ENCODE measurements around the gene CTLA4. TPM values are rescaled to one million over a fixed set of nuclear protein-coding genes. Genes with fewer than 3 reads are reported as not detected.

The CTLA4 gene
- total RNA-seq, 2 experiments from 2014 or later: 245 to 254 TPM

DNA sequence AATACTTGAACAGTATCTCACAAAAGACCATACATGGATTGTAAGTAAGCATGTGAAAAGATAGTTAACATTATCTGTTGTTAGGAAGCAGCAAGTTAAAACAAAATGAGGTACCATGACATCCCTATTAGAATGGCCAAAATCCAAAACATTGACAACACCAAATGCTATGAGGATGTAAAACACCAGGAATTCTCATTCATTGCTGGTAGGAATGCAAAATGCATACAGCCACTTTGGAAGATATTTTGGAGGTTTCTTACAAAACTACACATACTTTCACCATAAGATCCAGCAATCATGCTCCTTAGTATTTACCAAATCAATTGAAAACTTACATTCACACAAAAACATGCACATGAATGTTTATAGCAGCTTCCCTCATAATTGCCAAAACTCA is 38.1 kb downstream of the CTLA4 start:
- ChIA-PET CTCF (interaction anchor here (2.2 kb wide), 1 partner anchor 12 kb away, joined by 5 read pairs; no protein-coding TSS in a partner anchor), POLR2A (no interaction called here)
- peaks cover 25% of the 10 kb centered on the region for H3K9me3 Mint-ChIP-seq
- peaks cover 22% of the 10 kb centered on the region for H3K36me3 Mint-ChIP-seq
- no peak for DNase-seq
- H3K4me3 Mint-ChIP-seq: no peak overlapping the region
- H3K4me1 Mint-ChIP-seq (ENCODE audit: low read depth): peaks cover 29% of the 10 kb centered on the region
- H3K27me3 Mint-ChIP-seq: peaks cover 1% of the 10 kb centered on the region
- H3K27ac Mint-ChIP-seq: no peak overlapping the region
- intact Hi-C loops (cut with micrococcal nuclease): no loop called here

DNA sequence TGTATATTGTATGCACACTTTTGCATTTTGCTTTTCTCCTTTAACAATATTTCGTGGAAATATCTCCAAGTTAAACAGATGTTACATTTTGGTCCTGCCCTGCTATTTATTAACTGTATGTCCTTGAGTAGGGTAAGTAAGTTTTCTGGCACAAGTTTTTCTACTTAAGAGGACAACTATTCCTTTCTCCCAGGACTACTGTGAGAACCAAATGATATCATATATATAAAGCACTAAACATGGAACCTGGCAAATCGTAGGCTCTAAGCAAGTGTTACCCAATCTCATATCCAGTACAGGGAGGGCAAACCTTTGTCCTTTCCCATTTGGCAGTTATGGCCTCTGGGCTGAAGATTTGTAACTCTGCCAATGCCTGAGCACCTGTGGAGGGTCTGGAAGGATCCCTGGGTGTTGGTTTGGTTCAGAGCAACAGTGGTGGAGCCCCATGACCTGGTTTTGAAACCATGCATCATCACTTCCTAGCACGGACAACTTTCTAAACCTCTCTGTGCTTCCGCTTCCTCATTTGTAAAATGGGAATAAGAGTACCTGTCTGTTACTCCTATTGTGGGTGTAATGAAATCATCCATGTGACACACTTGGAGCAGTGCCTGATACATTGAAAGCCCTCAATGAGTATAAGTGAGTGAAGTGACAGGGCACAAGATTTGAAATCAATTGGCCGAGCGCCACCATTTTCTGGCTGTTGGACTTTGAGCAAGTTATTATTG is 40.7 kb downstream of the CTLA4 start:
- H3K4me3 Mint-ChIP-seq: no peak overlapping the region
- CTCF ChIA-PET: interaction anchor here (1.6 to 2.3 kb wide), 2 partner anchors 10 to 127 kb away, joined by 5 to 15 read pairs; no protein-coding TSS in a partner anchor
- peaks cover 29% of the 10 kb centered on the region for H3K4me1 Mint-ChIP-seq (ENCODE audit: low read depth)
- POLR2A ChIA-PET: interaction anchor here (1.7 to 2.2 kb wide), 3 partner anchors 34 to 93 kb away, joined by 9 to 27 read pairs (median 9); no protein-coding TSS in a partner anchor
- peak overlapping the region; percentile 59 for H3K27ac Mint-ChIP-seq
- peaks cover 3% of the 10 kb centered on the region for H3K27me3 Mint-ChIP-seq
- peaks cover 3% of the 10 kb centered on the region for H3K9me3 Mint-ChIP-seq
- intact Hi-C loops (cut with micrococcal nuclease): loop anchor here (1.0 to 2.0 kb wide), 6 partner anchors 21 to 423 kb away; no protein-coding TSS in a partner anchor
- DNase-seq: peak; percentile 39
- H3K36me3 Mint-ChIP-seq: peaks cover 4% of the 10 kb centered on the region

DNA sequence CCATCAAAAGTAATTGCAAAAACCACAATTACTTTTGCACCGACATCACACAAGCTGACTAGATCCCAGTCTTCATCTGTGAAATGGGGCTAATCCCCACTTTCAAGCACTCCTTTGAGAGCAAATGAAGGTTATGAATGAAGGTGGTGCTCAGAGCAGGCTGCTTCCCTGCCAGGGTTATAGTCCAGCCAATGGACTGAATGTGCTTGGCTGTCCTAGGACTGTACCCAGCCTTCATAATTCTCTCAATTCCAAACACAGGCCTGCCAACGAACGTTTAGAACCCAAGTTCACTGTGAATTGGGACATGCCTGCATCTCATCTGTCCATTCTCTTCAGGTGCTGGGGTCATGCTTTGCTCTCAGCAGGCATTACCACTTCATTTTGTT is 41.2 kb downstream of the CTLA4 start:
- peaks cover 1% of the 10 kb centered on the region for H3K36me3 Mint-ChIP-seq
- DNase-seq: no peak
- intact Hi-C loops (cut with micrococcal nuclease): loop anchor here (1.0 to 2.0 kb wide), 8 partner anchors 22 to 424 kb away; no protein-coding TSS in a partner anchor
- no peak overlapping the region for H3K4me3 Mint-ChIP-seq
- H3K27me3 Mint-ChIP-seq: peaks cover 3% of the 10 kb centered on the region
- H3K4me1 Mint-ChIP-seq (ENCODE audit: low read depth): peaks cover 29% of the 10 kb centered on the region
- no peaks in the 10 kb centered on the region for H3K9me3 Mint-ChIP-seq
- ChIA-PET CTCF (interaction anchor here (0.7 to 2.5 kb wide), 20 partner anchors 11 to 424 kb away, joined by 3 to 26 read pairs (median 8); partner anchors contain the start of gene CTLA4), POLR2A (interaction anchor here (0.9 to 2.2 kb wide), 7 partner anchors 11 to 94 kb away, joined by 3 to 27 read pairs (median 9); partner anchors contain the start of gene CTLA4)
- H3K27ac Mint-ChIP-seq: peak overlapping the region; percentile 59

DNA sequence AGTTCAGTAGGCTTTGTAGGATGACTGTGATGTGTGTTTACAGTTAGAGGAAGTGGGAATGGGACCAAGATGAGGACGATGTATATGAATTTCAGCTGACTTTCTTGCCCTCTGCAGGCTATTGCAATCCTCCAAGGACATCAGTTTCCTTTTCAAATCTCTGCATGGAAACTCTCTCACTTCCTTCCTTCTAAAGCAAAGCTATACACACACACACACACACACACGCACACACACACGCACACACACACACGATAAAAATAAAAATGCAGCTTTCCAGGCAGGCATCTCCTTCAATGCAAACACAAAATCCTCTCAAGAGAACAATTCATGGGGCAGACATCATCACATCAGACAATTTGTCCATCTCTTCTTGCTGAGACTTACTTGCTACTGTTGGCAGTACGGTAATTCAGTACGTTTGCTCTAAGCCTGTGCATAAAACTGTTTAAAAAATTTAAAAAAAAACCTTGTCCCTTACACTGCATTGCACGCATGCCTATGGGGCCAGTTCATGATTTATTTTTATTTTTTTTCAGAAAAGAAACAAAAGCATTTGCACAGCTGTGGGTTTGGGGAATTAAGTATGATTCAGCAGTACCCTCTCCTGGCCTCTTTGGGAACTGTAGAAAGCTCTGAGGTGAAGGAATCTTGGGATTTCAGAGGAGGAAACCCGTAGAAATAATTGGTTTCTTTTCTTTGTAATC is 41.8 kb downstream of the CTLA4 start:
- H3K27ac Mint-ChIP-seq: peak overlapping the region; percentile 59
- H3K27me3 Mint-ChIP-seq: peaks cover 4% of the 10 kb centered on the region
- H3K36me3 Mint-ChIP-seq: peaks cover 1% of the 10 kb centered on the region
- ChIA-PET POLR2A (interaction anchor here (0.6 to 2.2 kb wide), 16 partner anchors 9 to 479 kb away, joined by 3 to 27 read pairs (median 6); partner anchors contain the start of genes CTLA4 and ICOS), CTCF (interaction anchor here (0.6 to 2.5 kb wide), 34 partner anchors 8 to 425 kb away, joined by 3 to 26 read pairs (median 6); partner anchors contain the start of gene CTLA4)
- DNase-seq: peak; percentile 42
- intact Hi-C loops (cut with micrococcal nuclease): loop anchor here (1.0 to 2.0 kb wide), 7 partner anchors 21 to 425 kb away; no protein-coding TSS in a partner anchor
- peaks cover 33% of the 10 kb centered on the region for H3K4me1 Mint-ChIP-seq (ENCODE audit: low read depth)
- H3K4me3 Mint-ChIP-seq: no peak overlapping the region
- no peaks in the 10 kb centered on the region for H3K9me3 Mint-ChIP-seq

DNA sequence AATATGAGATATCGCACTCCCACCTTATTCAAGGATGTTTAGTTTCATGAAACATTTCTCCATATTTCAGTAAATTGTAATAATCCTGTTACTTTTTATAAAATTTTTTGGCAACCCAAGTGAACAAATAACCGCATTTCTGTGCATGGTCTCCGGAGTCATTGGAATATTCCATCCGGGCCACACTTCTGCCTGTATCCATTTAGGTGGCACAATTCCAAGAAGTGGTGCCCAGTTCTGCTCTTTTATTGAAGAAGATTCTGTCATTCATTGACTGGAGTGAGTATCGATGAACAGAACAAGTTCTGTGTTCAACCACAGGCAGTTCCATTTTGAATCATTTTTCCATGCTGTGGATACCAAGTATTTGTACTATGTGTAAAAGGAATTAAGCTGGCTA is 42.4 kb downstream of the CTLA4 start:
- no peak overlapping the region for H3K27ac Mint-ChIP-seq
- POLR2A ChIA-PET: interaction anchor here (0.6 to 2.2 kb wide), 15 partner anchors 13 to 479 kb away, joined by 3 to 27 read pairs (median 6); partner anchors contain the start of genes CTLA4 and ICOS
- intact Hi-C loops (cut with micrococcal nuclease): loop anchor here (1.0 to 2.0 kb wide), 7 partner anchors 21 to 425 kb away; no protein-coding TSS in a partner anchor

DNA sequence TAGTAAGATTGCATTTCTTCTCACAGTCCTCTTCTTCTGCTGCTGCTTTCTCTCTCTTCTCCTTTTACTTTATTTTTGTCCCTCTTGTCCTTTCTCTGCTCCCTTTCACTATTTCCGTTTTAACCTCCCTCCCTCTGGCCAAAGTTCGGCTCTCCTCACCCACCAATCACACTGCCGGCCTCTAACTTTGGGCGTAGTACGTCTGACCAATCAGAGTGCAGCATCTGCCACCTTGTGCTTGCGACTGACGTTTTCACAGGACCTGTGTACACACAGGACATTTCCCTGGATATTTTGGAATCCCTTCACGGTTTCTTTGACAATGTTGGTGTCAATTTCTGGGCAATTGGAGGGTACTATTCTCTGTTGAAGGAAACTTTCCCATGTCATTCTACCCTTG is 46.4 kb downstream of the CTLA4 start:
- H3K27me3 Mint-ChIP-seq: peaks cover 3% of the 10 kb centered on the region
- ChIA-PET POLR2A (no interaction called here), CTCF (interaction anchor here (0.7 to 1.5 kb wide), 5 partner anchors 20 to 192 kb away, joined by 3 to 5 read pairs (median 4); no protein-coding TSS in a partner anchor)
- H3K9me3 Mint-ChIP-seq: no peaks in the 10 kb centered on the region
- no peaks in the 10 kb centered on the region for H3K36me3 Mint-ChIP-seq
- DNase-seq: no peak
- H3K4me3 Mint-ChIP-seq: peak overlapping the region; percentile 7
- H3K27ac Mint-ChIP-seq: no peak overlapping the region
- intact Hi-C loops (cut with micrococcal nuclease): no loop called here
- H3K4me1 Mint-ChIP-seq (ENCODE audit: low read depth): peaks cover 55% of the 10 kb centered on the region

More for the DNA sequence above, 42.4 kb downstream of the CTLA4 start:
- H3K4me1 Mint-ChIP-seq (ENCODE audit: low read depth): peaks cover 39% of the 10 kb centered on the region
- H3K27me3 Mint-ChIP-seq: peaks cover 4% of the 10 kb centered on the region
- no peaks in the 10 kb centered on the region for H3K36me3 Mint-ChIP-seq
- no peak for DNase-seq
- no peaks in the 10 kb centered on the region for H3K9me3 Mint-ChIP-seq
- CTCF ChIA-PET: interaction anchor here (0.6 to 2.5 kb wide), 36 partner anchors 8 to 425 kb away, joined by 3 to 26 read pairs (median 5); partner anchors contain the start of gene CTLA4
- H3K4me3 Mint-ChIP-seq: peak overlapping the region; percentile 39

DNA sequence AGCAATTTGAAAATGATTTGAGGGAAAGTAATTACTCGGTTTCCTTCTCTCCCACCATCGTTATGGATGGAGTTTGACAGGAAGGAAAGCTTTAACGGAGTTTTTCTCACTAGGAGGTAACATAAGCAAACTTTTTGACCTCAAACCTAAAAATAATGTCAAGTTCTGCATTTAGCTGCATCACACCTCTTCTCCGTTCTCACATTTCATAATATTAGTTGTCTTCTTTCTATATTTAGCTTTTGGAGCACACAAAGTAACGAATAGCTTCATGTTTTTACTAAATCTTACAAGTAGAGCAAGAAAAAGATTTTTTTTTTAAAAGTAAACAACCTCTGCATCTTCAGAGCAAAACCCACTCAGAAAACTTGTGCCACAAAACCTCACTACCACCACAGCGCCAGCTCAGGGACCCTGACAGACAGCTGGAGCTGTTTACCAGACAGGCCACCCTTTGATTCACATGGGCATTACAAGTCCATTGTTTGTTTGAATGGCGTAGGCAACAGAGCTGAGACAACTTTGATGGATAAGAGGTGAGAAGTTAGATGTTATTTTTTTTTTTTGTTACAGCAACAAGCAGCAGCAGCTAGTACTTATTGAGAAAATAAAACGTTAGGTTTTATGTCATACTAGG is 47.1 kb downstream of the CTLA4 start:
- DNase-seq: no peak
- ChIA-PET POLR2A (interaction anchor here (1.1 to 1.3 kb wide), 2 partner anchors 20 to 36 kb away, joined by 3 read pairs; no protein-coding TSS in a partner anchor), CTCF (interaction anchor here (0.7 to 1.5 kb wide), 7 partner anchors 14 to 264 kb away, joined by 3 to 5 read pairs (median 4); no protein-coding TSS in a partner anchor)
- H3K27me3 Mint-ChIP-seq: peaks cover 3% of the 10 kb centered on the region
- intact Hi-C loops (cut with micrococcal nuclease): no loop called here
- peak overlapping the region; percentile 9 for H3K4me3 Mint-ChIP-seq
- no peaks in the 10 kb centered on the region for H3K36me3 Mint-ChIP-seq
- H3K4me1 Mint-ChIP-seq (ENCODE audit: low read depth): peaks cover 48% of the 10 kb centered on the region
- H3K27ac Mint-ChIP-seq: no peak overlapping the region
- no peaks in the 10 kb centered on the region for H3K9me3 Mint-ChIP-seq

DNA sequence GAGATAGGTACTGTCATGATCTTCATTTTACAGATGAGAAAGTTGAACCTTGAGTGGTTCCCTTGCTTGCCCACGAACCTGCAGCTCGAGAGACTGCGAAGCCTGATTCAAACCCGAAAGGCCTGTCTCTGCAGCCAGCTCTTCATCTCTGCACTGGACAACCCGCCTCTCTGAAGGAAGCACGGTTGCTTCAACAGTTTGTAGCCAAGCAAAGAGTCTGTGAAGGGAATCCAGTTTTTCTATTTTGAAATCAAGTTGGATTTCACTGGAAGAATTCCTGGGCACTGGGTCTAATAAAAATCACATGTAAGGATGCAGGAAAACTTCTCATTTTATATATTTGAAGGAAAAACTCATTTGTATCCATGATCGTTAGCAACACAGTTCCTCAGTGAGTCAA is 47.7 kb downstream of the CTLA4 start:
- Mint-ChIP-seq H3K27ac (no peak overlapping the region), H3K27me3 (peaks cover 3% of the 10 kb centered on the region), H3K9me3 (no peaks in the 10 kb centered on the region), H3K36me3 (no peaks in the 10 kb centered on the region), H3K4me3 (peak overlapping the region; percentile 9), H3K4me1 (ENCODE audit: low read depth) (peaks cover 42% of the 10 kb centered on the region)
- intact Hi-C loops (cut with micrococcal nuclease): no loop called here
- CTCF ChIA-PET: interaction anchor here (0.8 to 1.5 kb wide), 3 partner anchors 13 to 263 kb away, joined by 3 to 5 read pairs (median 5); no protein-coding TSS in a partner anchor
- POLR2A ChIA-PET: interaction anchor here (0.5 to 1.3 kb wide), 3 partner anchors 19 to 35 kb away, joined by 3 read pairs; partner anchors contain the start of gene ICOS
- DNase-seq: no peak

DNA sequence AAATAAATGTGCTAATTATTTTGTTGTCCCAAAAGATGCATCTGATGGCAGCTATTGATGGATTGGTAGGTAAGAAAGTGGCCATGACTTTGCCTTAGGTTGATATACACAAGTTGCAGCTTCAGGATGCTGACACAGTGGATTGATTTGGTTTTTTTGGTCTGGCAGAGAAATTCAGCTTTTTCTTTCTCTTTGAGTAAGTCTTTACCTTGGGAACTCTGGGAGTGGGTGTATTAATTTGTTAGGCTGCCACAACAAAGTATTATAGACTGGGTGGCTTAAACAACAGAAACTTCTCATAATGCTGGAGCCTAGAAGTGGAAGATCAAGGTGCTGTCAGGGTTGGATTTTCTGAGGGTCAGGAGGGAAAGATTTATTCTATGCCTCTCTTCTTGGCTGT is 49.2 kb downstream of the CTLA4 start:
- ChIA-PET POLR2A (interaction anchor here (1.0 kb wide), 2 partner anchors 18 to 62 kb away, joined by 3 read pairs; no protein-coding TSS in a partner anchor), CTCF (interaction anchor here (3.3 kb wide), 1 partner anchor 12 kb away, joined by 26 read pairs; no protein-coding TSS in a partner anchor)
- H3K4me1 Mint-ChIP-seq (ENCODE audit: low read depth): peaks cover 39% of the 10 kb centered on the region
- no peak overlapping the region for H3K4me3 Mint-ChIP-seq
- H3K36me3 Mint-ChIP-seq: no peaks in the 10 kb centered on the region
- no peak overlapping the region for H3K27ac Mint-ChIP-seq
- peaks cover 3% of the 10 kb centered on the region for H3K27me3 Mint-ChIP-seq
- no peak for DNase-seq
- intact Hi-C loops (cut with micrococcal nuclease): no loop called here
- H3K9me3 Mint-ChIP-seq: no peaks in the 10 kb centered on the region

DNA sequence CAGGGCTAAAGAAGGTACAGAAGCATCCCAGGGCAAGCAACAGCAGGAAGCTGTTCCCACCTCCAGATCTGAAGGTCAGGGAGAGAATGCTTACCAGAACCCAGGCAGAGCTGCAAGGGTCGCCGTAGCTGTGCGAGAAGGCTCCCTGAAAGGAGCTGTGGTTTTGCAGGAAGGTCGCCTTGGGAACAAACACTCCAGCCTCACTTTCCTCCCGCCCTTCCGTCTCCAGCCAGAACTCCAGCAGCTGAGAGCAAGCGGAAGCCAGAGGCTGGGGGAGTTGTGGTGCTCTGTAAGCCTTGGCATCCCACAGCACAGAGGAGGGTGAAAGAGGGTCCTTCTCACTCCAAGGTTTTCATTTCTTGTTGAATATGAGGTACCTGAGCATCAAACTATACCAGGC is 50.7 kb downstream of the CTLA4 start:
- Mint-ChIP-seq H3K27me3 (peaks cover 3% of the 10 kb centered on the region), H3K9me3 (no peaks in the 10 kb centered on the region), H3K27ac (no peak overlapping the region), H3K36me3 (no peaks in the 10 kb centered on the region), H3K4me3 (no peak overlapping the region), H3K4me1 (ENCODE audit: low read depth) (peaks cover 39% of the 10 kb centered on the region)
- intact Hi-C loops (cut with micrococcal nuclease): no loop called here
- CTCF ChIA-PET: interaction anchor here (0.8 to 3.3 kb wide), 2 partner anchors 11 to 16 kb away, joined by 3 to 26 read pairs; no protein-coding TSS in a partner anchor
- POLR2A ChIA-PET: interaction anchor here (0.7 to 1.4 kb wide), 3 partner anchors 45 to 267 kb away, joined by 3 to 7 read pairs (median 4); no protein-coding TSS in a partner anchor
- DNase-seq: no peak

DNA sequence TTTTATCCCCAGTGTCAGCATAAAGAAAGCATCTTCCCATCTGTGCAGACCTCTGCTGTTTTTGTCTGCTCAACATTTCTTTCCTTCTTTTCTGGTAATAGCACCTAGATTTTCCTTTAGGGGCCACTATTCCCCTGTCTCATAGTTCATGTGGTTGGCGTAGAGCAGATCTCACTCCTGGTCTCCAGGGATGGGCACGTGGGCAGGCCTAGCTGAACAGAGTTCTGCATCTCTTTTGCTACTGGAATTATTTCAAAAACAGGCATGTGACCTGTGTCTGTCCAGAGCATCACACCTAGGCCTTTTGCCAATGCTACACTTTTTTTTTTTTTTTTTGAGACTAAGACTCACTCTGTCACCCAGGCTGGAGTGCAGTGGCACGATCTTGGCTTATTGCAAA is 51.3 kb downstream of the CTLA4 start:
- no peaks in the 10 kb centered on the region for H3K36me3 Mint-ChIP-seq
- ChIA-PET CTCF (interaction anchor here (0.8 to 3.3 kb wide), 2 partner anchors 10 to 16 kb away, joined by 3 to 26 read pairs; no protein-coding TSS in a partner anchor), POLR2A (interaction anchor here (0.7 to 1.4 kb wide), 3 partner anchors 45 to 267 kb away, joined by 3 to 7 read pairs (median 4); no protein-coding TSS in a partner anchor)
- H3K9me3 Mint-ChIP-seq: no peaks in the 10 kb centered on the region
- DNase-seq: no peak
- H3K4me1 Mint-ChIP-seq (ENCODE audit: low read depth): peaks cover 39% of the 10 kb centered on the region
- peaks cover 2% of the 10 kb centered on the region for H3K27me3 Mint-ChIP-seq
- intact Hi-C loops (cut with micrococcal nuclease): no loop called here
- no peak overlapping the region for H3K4me3 Mint-ChIP-seq
- H3K27ac Mint-ChIP-seq: no peak overlapping the region

Data from activated CD4-positive, alpha-beta memory T cell treated with anti-CD3 and anti-CD28 coated beads for 36 hours (primary cell).